Measurements from ENCODE around the gene CSTF1. TPM values are rescaled to one million over a fixed set of nuclear protein-coding genes. Genes with fewer than 3 reads are reported as not detected.

The CSTF1 gene
- total and polyA plus RNA-seq, 2 of the 4 experiments (the other 2 are of a cell fraction) = 48.8 to 105 TPM

DNA sequence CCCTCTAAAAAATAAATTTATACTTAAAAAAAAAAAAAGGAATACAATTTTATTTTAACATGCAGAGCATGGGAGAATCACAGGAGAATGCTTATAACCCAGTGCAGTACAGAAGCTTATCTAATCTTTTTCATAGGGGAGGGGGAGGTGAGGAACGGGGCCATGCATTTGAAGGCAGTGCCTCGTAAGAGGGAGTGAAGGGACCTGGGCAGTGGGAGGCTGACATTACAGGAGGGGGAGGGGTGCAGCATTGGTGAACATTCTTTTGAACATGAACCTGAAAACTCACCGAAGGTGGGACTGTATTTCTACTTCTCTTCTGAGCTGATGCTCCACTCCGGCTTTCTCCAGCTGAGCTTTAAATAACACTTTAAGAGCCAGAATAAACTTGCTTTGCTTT, 9.7 kb upstream of the CSTF1 start:
- H3K4ac ChIP-seq (ENCODE audit: low read depth, low read length) = no peak overlapping the region
- no peak overlapping the region for H3K14ac ChIP-seq (replicated peaks; ENCODE audit: low read depth, low read length)
- peaks cover 22% of the 10 kb centered on the region for H3K36me3 ChIP-seq (ENCODE audit: control insufficient read depth, insufficient read depth, low read length)
- H4K20me1 ChIP-seq (ENCODE audit: insufficient read depth, low read length) = no peaks in the 10 kb centered on the region; the same call in none of the 2 replicates
- H2BK120ac ChIP-seq (ENCODE audit: low read depth, low read length) = no peak overlapping the region
- H2AK9ac ChIP-seq (replicated peaks; ENCODE audit: low read depth, low read length, poor library complexity) = no peak overlapping the region
- H2AFZ ChIP-seq (replicated peaks; ENCODE audit: low read length, poor library complexity) = no peak overlapping the region
- no peak overlapping the region for H3K4me2 ChIP-seq (ENCODE audit: low read depth, low read length)
- H3K9me3 ChIP-seq (ENCODE audit: control insufficient read depth, insufficient read depth, low read length) = no peaks in the 10 kb centered on the region
- in situ Hi-C loops (cut with MboI; ENCODE audit: low sequenced_read_pairs) (loop anchor here (25.0 kb wide), 1 partner anchor 980 kb away; the partner anchor contains the start of gene RAE1), dilution Hi-C loops (cut with HindIII; ENCODE audit: low sequenced_read_pairs, unreplicated experiment) (no loop called here), intact Hi-C loops (cut with micrococcal nuclease) (no loop called here)
- no peak overlapping the region for H2BK5ac ChIP-seq (ENCODE audit: low read depth, low read length, poor library complexity, severe bottlenecking)
- H3K9ac ChIP-seq (ENCODE audit: low read depth, low read length) = no peak overlapping the region
- no peak overlapping the region for H2BK20ac ChIP-seq (ENCODE audit: low read depth, low read length)
- POLR2A ChIA-PET (ENCODE audit: unreplicated experiment) = no interaction called here
- TF ChIP-seq, protein P1, sequence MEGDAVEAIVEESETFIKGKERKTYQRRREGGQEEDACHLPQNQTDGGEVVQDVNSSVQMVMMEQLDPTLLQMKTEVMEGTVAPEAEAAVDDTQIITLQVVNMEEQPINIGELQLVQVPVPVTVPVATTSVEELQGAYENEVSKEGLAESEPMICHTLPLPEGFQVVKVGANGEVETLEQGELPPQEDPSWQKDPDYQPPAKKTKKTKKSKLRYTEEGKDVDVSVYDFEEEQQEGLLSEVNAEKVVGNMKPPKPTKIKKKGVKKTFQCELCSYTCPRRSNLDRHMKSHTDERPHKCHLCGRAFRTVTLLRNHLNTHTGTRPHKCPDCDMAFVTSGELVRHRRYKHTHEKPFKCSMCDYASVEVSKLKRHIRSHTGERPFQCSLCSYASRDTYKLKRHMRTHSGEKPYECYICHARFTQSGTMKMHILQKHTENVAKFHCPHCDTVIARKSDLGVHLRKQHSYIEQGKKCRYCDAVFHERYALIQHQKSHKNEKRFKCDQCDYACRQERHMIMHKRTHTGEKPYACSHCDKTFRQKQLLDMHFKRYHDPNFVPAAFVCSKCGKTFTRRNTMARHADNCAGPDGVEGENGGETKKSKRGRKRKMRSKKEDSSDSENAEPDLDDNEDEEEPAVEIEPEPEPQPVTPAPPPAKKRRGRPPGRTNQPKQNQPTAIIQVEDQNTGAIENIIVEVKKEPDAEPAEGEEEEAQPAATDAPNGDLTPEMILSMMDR (conservative IDR thresholded peaks at IDR 0.05; ENCODE audit: low read depth, low read length) = no peak
- TF ChIP-seq, protein P2, sequence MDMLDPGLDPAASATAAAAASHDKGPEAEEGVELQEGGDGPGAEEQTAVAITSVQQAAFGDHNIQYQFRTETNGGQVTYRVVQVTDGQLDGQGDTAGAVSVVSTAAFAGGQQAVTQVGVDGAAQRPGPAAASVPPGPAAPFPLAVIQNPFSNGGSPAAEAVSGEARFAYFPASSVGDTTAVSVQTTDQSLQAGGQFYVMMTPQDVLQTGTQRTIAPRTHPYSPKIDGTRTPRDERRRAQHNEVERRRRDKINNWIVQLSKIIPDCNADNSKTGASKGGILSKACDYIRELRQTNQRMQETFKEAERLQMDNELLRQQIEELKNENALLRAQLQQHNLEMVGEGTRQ (IDR thresholded peaks at IDR 0.05; ENCODE audit: low read depth, low read length) = no peak
- no peak overlapping the region for H4K8ac ChIP-seq (ENCODE audit: low read depth in 2 of 2, low read length in 2 of 2)
- H3K9me1 ChIP-seq (ENCODE audit: insufficient read depth, low read length) = peaks cover 8% of the 10 kb centered on the region; the same call in 1 of the 2 replicates
- DNase-seq = no peak
- no peak overlapping the region for H3K18ac ChIP-seq (ENCODE audit: low read depth, low read length)
- H2AK5ac ChIP-seq (ENCODE audit: low read depth, low read length) = no peak overlapping the region
- BruUV-seq (replicated peaks) = no TSS peak
- no peak overlapping the region for H3K23ac ChIP-seq (ENCODE audit: low read depth, low read length)
- H3K4me1 ChIP-seq (ENCODE audit: control insufficient read depth, insufficient read depth, low read length) = peaks cover 2% of the 10 kb centered on the region
- 100% methylated on average over 2 of the region's 4 CpGs; no CpG with 5 or more reads in 1 of the 2 experiments for WGBS, 2 experiments (ENCODE audit: extremely low coverage in 2 of 2, insufficient read length in 1 of 2)
- H4K91ac ChIP-seq (ENCODE audit: insufficient read depth, low read depth, low read length) = no peak overlapping the region
- H3K4me3 ChIP-seq (ENCODE audit: insufficient read depth, low read depth, low read length) = no peak overlapping the region
- ATAC-seq (ENCODE audit: low read depth) = no peak
- no peak overlapping the region for H3K56ac ChIP-seq (ENCODE audit: extremely low read depth, insufficient read depth, low read length)
- H3K79me1 ChIP-seq (ENCODE audit: low read depth in 1 of 2, low read length in 2 of 2) = peaks cover 45 to 59% of the 10 kb centered on the region in 2 experiments
- H2BK15ac ChIP-seq (ENCODE audit: low read depth, low read length) = no peak overlapping the region
- H4K5ac ChIP-seq (ENCODE audit: low read depth, low read length) = no peak overlapping the region
- H3K27me3 ChIP-seq (ENCODE audit: control insufficient read depth, insufficient read depth, low read length) = no peaks in the 10 kb centered on the region
- CTCF ChIA-PET = no interaction called here
- no peak overlapping the region for H3K27ac ChIP-seq (ENCODE audit: insufficient read depth, low read length)
